Measurements from ENCODE around the gene ELP2. TPM values are rescaled to one million over a fixed set of nuclear protein-coding genes. Genes with fewer than 3 reads are reported as not detected.

ELP2 gene
- polyA plus RNA-seq, 1 donor (not counting 4 experiments of a cell fraction or from before 2014, with no cell fraction given): 74.6 TPM

GRCh38 chr18:36099311-36099710 lies 30.4 kb upstream of the ELP2 start:
- H3K9me3 ChIP-seq (ENCODE audit: control insufficient read depth, low read depth, low read length): no peaks in the 10 kb centered on the region
- H4K20me1 ChIP-seq (ENCODE audit: control insufficient read depth, extremely low read depth, insufficient read depth, low read length): no peaks in the 10 kb centered on the region
- no peaks in the 10 kb centered on the region for H3K27me3 ChIP-seq (ENCODE audit: control insufficient read depth, extremely low read depth, insufficient read depth, low read length)
- H3K4me3 ChIP-seq (ENCODE audit: control insufficient read depth in 2 of 3, extremely low read depth in 1 of 3, insufficient read depth in 2 of 3, low read depth in 1 of 3, low read length in 3 of 3): no peak overlapping the region
- FAIRE-seq: no peak
- no peaks in the 10 kb centered on the region for H3K36me3 ChIP-seq (ENCODE audit: control insufficient read depth in 2 of 2, extremely low read depth in 1 of 2, insufficient read depth in 2 of 2, low read length in 2 of 2)
- no peak overlapping the region for H2AFZ ChIP-seq (ENCODE audit: control insufficient read depth, low read length)
- H3K9ac ChIP-seq (ENCODE audit: control insufficient read depth, extremely low read depth, insufficient read depth, low read length): no peak overlapping the region
- H3K79me2 ChIP-seq (ENCODE audit: control insufficient read depth, insufficient read depth, low read length): no peaks in the 10 kb centered on the region
- H3K4me2 ChIP-seq (ENCODE audit: control insufficient read depth, extremely low read depth, insufficient read depth, low read depth, low read length): no peak overlapping the region
- H3K4me1 ChIP-seq (ENCODE audit: control insufficient read depth, extremely low read depth, insufficient read depth, low read length): no peaks in the 10 kb centered on the region
- DNase-seq (ENCODE audit: low read depth, low spot score): no peak
- no peak overlapping the region for H3K27ac ChIP-seq (ENCODE audit: control insufficient read depth, insufficient read depth, low read length)
- dilution Hi-C loops (cut with MboI; ENCODE audit: extremely low pct_ligation_motif_present, low sequenced_read_pairs): no loop called here
- no peak for TF ChIP-seq EZH2 (IDR thresholded peaks at IDR 0.05; ENCODE audit: low read length)
- no peak for TF ChIP-seq CTCF (optimal IDR thresholded peaks at IDR 0.05 in 1 of 3, IDR thresholded peaks at IDR 0.05 in 1 of 3, conservative IDR thresholded peaks at IDR 0.05 in 1 of 3; ENCODE audit: extremely low read depth in 1 of 3, insufficient read depth in 2 of 3, low read length in 3 of 3)
- H3K9me1 ChIP-seq (ENCODE audit: control insufficient read depth, extremely low read depth, insufficient read depth, low read length): no peaks in the 10 kb centered on the region

- no peaks in the 10 kb centered on the region for H4K20me1 ChIP-seq (ENCODE audit: control insufficient read depth, extremely low read depth, insufficient read depth, low read length)
- no peak for TF ChIP-seq CTCF (optimal IDR thresholded peaks at IDR 0.05 in 1 of 3, IDR thresholded peaks at IDR 0.05 in 1 of 3, conservative IDR thresholded peaks at IDR 0.05 in 1 of 3; ENCODE audit: extremely low read depth in 1 of 3, insufficient read depth in 2 of 3, low read length in 3 of 3)
- TF ChIP-seq EZH2 (IDR thresholded peaks at IDR 0.05; ENCODE audit: low read length): no peak
- H2AFZ ChIP-seq (ENCODE audit: control insufficient read depth, low read length): no peak overlapping the region
- H3K9me3 ChIP-seq (ENCODE audit: control insufficient read depth, low read depth, low read length): no peaks in the 10 kb centered on the region
- no peaks in the 10 kb centered on the region for H3K27me3 ChIP-seq (ENCODE audit: control insufficient read depth, extremely low read depth, insufficient read depth, low read length)
- H3K9ac ChIP-seq (ENCODE audit: control insufficient read depth, extremely low read depth, insufficient read depth, low read length): no peak overlapping the region
- H3K4me1 ChIP-seq (ENCODE audit: control insufficient read depth, extremely low read depth, insufficient read depth, low read length): no peaks in the 10 kb centered on the region
- DNase-seq (ENCODE audit: low read depth, low spot score) (peak; percentile 40), FAIRE-seq (no peak)
- dilution Hi-C loops (cut with MboI; ENCODE audit: extremely low pct_ligation_motif_present, low sequenced_read_pairs): no loop called here
- no peak overlapping the region for H3K4me2 ChIP-seq (ENCODE audit: control insufficient read depth, extremely low read depth, insufficient read depth, low read depth, low read length)
- no peaks in the 10 kb centered on the region for H3K79me2 ChIP-seq (ENCODE audit: control insufficient read depth, insufficient read depth, low read length)
- H3K36me3 ChIP-seq (ENCODE audit: control insufficient read depth in 2 of 2, extremely low read depth in 1 of 2, insufficient read depth in 2 of 2, low read length in 2 of 2): no peaks in the 10 kb centered on the region
- no peak overlapping the region for H3K4me3 ChIP-seq (ENCODE audit: control insufficient read depth in 2 of 3, extremely low read depth in 1 of 3, insufficient read depth in 2 of 3, low read depth in 1 of 3, low read length in 3 of 3)
- no peaks in the 10 kb centered on the region for H3K9me1 ChIP-seq (ENCODE audit: control insufficient read depth, extremely low read depth, insufficient read depth, low read length)
- no peak overlapping the region for H3K27ac ChIP-seq (ENCODE audit: control insufficient read depth, insufficient read depth, low read length)
These were observed 27.8 kb upstream of the ELP2 start for GRCh38 chr18:36101943-36102342.
